ENCODE results near the gene SLC6A13. TPM values are rescaled to one million over a fixed set of nuclear protein-coding genes. Genes with fewer than 3 reads are reported as not detected.
"Not testable (repeated sequence)": the region's sequence is repeated elsewhere in the genome, so short reads cannot be mapped to it uniquely, and the experiment has no call there.

SLC6A13 gene
- not detected in 2 replicates for total RNA-seq (2014; rRNA removed; shearing (Covaris generic); ENCODE audit: low replicate concordance)

DNA sequence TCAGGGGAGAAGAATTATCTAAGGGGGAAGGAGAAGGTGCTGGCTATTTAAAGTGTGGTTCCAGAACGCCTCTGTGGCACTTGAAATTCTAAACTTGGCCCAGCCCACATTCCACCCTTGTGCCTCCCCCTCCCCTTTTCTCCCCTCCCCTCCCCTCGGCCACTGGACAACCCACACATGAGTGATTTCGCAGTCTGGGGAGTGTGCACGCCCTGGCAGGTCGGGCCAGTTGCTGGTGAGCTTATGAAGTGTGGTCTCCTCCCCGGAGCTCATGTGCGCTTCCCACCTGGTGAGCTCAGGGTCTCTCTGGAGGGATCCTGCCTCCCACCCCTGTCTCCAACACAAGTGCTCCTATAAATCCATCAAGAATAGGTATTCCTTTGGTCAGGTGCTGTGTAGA lies at the start of gene SLC6A13:
SLC6A13 (minus strand) TSS at position 20 of the 400 bp plus-strand sequence. CDS start 2,784 bp downstream, outside the sequence.
- in situ Hi-C loops (cut with HindIII; ENCODE audit: low pct_unique_long_range_greater_than_20kb, low sequenced_read_pairs), result no loop called here
- no peak for DNase-seq (ENCODE audit: low read depth)

DNA sequence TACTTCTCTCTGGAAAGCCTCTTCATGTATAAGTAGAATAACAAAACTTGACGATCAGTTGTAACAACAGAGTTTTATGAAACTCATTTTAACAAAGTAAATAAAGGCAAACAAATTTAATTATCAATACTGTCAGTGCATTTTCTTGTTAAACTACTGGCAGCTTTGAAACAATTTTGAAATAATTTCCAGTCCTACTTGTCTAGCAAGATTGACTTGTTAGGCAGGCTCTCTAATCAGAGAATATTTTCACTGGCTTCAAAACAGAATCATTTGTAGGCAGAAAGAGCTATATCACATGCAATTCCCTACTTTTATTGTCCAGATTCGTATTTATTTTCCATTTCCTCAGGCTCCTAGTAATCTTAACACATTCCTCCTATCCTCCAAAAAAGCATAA lies 45.9 kb upstream of the SLC6A13 start:
- DNase-seq (ENCODE audit: low read depth), result no peak
- in situ Hi-C loops (cut with HindIII; ENCODE audit: low pct_unique_long_range_greater_than_20kb, low sequenced_read_pairs), result no loop called here

DNA sequence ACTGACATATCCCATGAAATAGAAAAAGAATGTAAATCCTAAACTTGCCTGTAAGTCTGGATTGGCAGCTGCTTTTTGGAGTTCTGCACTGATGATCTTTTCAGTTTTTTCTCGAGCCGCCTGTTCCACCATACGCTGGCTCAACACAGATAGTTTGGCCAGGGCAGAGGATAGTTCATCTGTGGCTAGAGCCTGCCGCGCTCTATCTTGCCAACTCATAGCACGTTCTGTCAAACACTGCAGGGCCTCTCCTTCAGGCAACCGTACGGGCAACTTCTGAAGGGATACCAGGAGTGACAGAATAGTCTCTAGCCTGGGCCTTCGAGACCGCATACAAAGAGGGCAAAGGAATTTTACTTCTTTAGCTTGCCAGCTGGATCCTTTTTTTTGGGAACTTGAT lies 44.8 kb upstream of the SLC6A13 start:
- in situ Hi-C loops (cut with HindIII; ENCODE audit: low pct_unique_long_range_greater_than_20kb, low sequenced_read_pairs), result no loop called here
- DNase-seq (ENCODE audit: low read depth), result no peak

DNA sequence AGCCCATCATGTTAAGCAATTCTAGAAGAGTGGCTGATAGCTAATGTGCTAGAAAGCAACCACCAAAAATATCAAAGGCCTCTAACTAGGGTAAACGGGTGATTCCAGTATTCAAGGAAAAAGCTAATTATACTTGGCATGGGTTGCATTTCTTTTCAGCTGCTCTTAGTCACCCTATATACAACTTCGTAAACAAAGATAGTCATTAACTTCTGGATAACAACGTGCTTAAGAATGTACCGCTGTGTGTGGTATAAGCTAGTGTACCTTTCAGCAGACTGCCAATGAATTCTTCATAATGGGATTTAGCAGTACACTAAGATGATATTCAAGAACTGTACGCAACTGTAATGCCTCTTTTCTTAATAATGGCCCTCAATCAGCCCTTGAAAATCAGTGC lies 42.2 kb upstream of the SLC6A13 start:
- in situ Hi-C loops (cut with HindIII; ENCODE audit: low pct_unique_long_range_greater_than_20kb, low sequenced_read_pairs), result no loop called here
- DNase-seq (ENCODE audit: low read depth), result no peak

DNA sequence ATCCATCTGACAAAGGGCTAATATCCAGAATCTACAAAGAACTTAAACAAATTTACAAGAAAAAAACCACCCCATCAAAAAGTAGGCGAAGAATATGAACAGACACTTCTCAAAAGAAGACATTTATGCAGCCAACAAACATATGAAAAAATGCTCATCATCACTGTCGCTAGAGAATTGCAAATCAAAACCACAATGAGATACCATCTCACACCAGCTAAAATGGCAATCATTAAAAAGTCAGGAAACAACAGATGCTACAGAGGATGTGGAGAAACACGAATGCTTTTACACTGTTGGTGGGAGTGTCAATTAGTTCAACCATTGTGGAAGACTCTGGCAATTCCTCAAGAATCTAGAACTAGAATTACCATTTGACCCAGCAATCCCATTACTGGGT lies 40.1 kb upstream of the SLC6A13 start:
- in situ Hi-C loops (cut with HindIII; ENCODE audit: low pct_unique_long_range_greater_than_20kb, low sequenced_read_pairs), result not testable (repeated sequence)

DNA sequence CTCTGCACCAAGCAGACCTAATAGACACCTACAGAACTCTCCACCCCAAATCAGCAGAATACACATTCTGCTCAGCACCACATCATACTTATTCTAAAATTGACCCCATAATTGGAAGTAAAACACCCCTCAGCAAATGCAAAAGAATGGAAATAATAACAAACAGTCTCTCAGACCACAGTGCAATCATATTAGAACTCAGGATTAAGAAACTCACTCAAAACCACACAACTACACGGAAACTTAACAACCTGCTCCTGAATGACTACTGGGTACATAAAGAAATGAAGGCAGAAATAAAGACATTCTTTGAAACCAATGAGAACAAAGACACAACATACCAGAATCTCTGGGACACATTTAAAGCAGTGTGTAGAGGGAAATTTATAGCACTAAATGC lies 37.5 kb upstream of the SLC6A13 start:
- DNase-seq (ENCODE audit: low read depth); in situ Hi-C loops (cut with HindIII; ENCODE audit: low pct_unique_long_range_greater_than_20kb, low sequenced_read_pairs): not testable (repeated sequence)

More for the DNA sequence above, 40.1 kb upstream of the SLC6A13 start:
- not testable (repeated sequence) for DNase-seq (ENCODE audit: low read depth)

DNA sequence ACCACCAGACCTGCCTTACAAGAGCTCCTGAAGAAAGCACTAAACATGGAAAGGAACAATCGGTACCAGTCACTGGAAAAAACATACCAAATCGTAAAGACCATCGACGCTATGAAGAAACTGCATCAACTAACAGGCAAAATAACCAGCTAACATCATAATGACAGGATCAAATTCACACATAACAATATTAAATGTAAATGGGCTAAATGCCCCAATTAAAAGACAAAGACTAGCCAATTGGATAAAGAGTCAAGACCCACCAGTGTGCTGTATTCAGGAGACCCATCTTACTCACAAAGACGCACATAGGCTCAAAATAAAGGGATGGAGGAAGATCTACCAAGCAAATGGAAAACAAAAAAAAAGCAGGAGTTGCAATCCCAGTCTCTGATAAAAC lies 36.9 kb upstream of the SLC6A13 start:
- DNase-seq (ENCODE audit: low read depth); in situ Hi-C loops (cut with HindIII; ENCODE audit: low pct_unique_long_range_greater_than_20kb, low sequenced_read_pairs): not testable (repeated sequence)

DNA sequence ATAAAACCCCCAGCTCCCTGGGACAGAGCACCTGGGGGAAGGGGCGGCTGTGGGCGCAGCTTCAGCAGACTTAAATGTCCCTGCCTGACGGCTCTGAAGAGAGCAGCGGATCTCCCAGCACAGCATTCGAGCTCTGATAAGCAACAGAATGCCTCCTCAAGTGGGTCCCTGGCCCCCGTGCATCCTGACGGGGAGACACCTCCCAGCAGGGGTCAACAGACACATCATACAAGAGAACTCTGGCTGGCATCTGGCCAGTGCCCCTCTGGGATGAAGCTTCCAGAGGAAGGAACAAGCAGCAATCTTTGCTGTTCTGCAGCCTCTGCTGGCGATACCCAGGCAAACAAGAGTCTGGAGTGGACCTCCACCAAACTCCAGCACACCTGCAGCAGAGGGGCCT lies 35.4 kb upstream of the SLC6A13 start:
- DNase-seq (ENCODE audit: low read depth); in situ Hi-C loops (cut with HindIII; ENCODE audit: low pct_unique_long_range_greater_than_20kb, low sequenced_read_pairs): not testable (repeated sequence)

DNA sequence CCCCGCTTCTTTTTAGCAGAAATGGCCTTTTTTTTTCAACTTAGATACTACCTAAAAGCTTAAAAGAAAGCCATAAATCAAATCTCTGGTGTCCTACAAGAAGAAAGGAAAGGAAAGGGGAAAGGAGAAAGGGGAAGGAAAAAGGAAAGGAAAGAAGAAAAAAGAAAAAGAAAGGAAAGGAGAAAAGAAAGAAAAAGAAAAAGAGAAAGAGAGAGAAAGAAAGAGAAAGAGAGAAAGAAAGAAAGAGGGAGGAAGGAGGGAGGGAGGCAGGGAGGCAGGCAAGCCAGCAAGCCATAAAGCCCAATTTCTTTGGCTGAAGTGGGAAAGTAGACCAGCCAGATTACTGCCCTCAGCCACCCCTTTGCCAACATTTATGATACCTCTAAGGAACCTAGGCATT lies 32.5 kb upstream of the SLC6A13 start:
- in situ Hi-C loops (cut with HindIII; ENCODE audit: low pct_unique_long_range_greater_than_20kb, low sequenced_read_pairs), result no loop called here
- DNase-seq (ENCODE audit: low read depth), result no peak

DNA sequence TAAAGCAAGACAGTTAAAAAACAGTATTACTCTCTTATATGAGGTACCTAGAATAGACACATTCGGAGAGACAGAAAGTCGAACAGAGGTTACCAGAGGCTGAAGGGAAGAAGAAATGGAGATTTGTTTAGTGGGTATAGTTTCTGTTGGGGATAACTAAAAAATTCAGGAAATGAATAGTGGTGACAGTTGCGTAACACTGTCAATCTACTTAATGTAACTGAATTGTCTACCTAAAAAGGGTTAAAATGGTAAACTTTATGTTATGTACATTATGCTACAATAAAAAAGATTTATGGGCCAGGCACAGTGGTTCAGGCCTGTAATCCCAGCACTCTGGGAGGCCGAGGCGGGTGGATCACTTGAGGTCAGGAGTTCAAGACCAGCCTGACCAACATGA lies 30.6 kb upstream of the SLC6A13 start:
- in situ Hi-C loops (cut with HindIII; ENCODE audit: low pct_unique_long_range_greater_than_20kb, low sequenced_read_pairs), result no loop called here
- DNase-seq (ENCODE audit: low read depth), result no peak

DNA sequence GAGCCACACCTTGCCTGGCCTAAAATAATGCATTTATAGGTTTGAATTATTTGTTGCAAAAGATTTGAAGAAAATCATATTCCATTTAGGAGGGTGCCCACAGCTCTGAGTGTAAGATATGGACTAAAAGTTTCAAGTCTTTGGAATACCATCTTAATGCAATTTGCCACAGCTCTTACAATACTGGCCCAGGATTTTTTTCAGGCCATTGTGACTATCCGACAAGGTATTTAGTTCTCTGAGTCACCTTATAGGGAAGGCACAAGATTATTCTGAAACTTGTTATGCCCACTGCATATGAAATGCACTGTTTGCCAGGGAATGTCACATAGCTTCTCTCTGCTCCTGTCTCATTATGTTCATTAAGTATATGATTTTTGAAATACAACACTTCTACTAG lies 29.6 kb upstream of the SLC6A13 start:
- no peak for DNase-seq (ENCODE audit: low read depth)
- in situ Hi-C loops (cut with HindIII; ENCODE audit: low pct_unique_long_range_greater_than_20kb, low sequenced_read_pairs), result no loop called here

DNA sequence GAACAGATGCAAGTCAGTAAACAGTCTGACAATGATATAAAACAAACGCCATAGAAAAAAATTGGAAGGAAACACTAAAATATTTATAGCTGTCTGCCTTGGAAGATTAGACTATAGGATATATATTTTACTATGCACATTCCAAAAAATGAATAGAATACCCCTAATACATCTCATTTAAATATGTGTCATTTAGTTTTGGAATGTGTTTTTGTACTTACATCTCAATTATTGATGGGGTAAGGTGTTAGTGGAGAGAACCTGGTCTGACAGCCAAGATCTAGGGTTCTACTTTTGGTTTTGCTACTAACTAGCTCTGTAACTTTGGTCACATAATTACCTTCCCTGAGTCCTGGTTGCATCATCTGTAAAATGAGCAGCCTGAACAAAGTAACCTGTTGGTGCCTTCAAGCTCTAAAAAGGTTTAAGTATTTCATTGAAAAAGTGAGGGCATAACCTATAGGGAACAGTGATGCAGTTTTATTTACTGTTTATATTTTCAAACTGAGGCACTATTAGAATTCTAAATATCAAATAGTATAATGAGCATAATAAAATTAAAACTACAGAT lies 28.6 kb upstream of the SLC6A13 start:
- in situ Hi-C loops (cut with HindIII; ENCODE audit: low pct_unique_long_range_greater_than_20kb, low sequenced_read_pairs), result no loop called here
- DNase-seq (ENCODE audit: low read depth), result no peak

DNA sequence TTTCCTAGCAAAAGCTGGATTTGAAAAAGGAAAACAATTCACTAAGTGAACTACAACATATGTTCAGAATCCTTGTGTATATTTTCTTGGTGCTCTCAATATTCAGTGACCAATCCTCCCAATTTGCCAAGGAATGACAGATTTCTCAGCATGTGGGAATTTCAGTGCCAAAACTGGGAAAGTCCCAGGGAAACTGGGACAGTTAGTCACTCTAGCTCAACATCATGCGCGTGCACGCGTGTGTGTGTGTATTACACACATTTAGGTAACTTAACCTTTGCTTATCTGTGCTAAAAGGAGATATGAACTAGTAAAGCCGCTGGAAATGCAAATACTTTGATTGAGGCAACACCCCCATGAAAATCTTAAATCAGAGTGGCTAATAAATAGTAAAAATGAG lies 26.1 kb upstream of the SLC6A13 start:
- DNase-seq (ENCODE audit: low read depth), result no peak
- in situ Hi-C loops (cut with HindIII; ENCODE audit: low pct_unique_long_range_greater_than_20kb, low sequenced_read_pairs), result no loop called here

DNA sequence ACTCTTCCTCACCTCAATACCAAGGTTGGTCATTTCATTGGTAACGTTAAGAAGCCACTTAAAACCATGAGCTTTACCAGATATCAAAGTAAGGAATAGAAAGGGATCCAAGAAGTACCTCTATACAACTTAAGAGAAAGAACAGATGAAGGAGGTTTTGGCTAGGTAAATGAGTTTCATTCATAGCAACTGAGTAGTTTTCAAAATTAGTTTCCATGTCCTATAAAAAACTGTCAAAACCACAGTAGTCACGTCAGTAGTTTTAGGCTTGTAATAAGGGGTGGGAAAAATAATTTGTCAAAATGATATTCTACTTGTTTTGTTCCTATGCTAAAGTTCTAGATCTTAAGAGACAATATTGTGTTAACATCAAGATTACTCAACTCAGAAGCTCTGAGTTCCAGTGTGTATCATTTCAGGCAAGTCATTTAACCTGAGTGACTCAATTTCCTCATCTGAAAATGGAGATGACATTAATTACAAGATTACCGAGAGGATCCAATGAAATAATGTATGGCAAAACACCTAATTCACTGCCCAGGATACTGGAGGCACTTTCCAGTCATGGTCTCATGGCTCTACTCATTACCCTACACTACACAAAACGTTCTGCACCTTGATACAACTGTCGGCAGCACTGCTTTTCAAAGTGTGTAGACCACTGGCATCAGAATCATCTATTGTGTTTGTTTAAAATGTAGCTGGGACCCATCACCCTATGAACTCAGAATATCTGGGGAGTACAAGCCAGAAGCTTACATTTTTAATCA lies 24.1 kb upstream of the SLC6A13 start:
- DNase-seq (ENCODE audit: low read depth), result no peak
- in situ Hi-C loops (cut with HindIII; ENCODE audit: low pct_unique_long_range_greater_than_20kb, low sequenced_read_pairs), result no loop called here

DNA sequence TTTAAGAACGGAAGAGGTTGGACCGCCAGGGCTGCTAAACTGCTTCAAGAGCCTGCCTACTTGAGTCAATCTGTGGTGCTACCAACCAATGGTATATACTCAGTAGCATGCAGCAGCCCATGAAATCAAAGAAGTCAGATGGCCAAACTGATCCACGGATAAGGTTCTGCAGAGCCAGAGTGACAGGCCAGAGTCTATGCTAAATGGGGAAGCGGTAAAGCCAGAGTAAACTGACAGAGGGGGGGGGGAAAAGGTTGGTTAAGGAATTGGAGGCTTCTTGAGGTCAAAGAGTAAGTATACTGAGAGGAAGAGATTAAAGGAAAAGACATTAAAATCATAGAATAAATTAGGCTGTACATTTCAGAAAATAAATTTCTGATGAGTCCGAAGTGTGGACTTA lies 15.4 kb upstream of the SLC6A13 start:
- no peak for DNase-seq (ENCODE audit: low read depth)
- in situ Hi-C loops (cut with HindIII; ENCODE audit: low pct_unique_long_range_greater_than_20kb, low sequenced_read_pairs), result no loop called here

DNA sequence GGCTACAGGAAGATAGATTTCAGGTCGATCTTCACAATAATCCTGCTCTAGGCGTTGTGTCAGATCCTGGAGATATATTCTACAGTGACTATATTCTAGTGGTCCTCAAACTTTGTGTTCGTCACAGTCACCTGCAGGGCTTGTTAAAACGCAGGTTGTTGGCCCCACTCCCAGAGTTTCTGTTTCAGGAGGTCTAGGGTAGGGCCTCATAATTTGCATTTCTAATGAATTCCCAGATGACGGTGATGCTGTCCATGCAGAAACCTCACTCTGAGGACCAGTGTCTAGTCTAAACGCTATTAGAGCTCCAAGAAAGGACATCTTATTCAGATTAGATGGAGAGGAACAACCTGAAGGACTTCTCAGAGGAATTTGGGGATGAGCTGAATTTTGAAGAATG lies 13.2 kb upstream of the SLC6A13 start:
- DNase-seq (ENCODE audit: low read depth), result no peak
- in situ Hi-C loops (cut with HindIII; ENCODE audit: low pct_unique_long_range_greater_than_20kb, low sequenced_read_pairs), result no loop called here

DNA sequence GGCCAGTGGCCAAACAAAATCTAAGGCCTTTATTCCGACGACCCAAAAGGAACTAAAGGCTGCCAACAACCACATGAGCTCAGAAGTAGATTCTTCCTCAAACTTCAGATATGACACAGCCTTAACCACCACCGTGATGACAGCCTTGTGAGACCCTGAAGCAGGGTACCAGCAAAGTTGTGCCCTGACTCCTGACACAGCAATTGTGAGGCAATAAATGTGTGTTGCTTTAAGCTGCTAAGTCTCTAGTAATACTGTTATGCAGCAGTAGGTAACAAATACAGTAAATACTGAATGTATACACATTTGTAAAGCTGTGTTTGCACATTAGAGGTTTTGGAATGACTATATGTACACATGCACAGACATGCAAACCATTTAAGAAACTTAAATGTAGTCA lies 10.7 kb upstream of the SLC6A13 start:
- DNase-seq (ENCODE audit: low read depth), result no peak
- in situ Hi-C loops (cut with HindIII; ENCODE audit: low pct_unique_long_range_greater_than_20kb, low sequenced_read_pairs), result no loop called here

DNA sequence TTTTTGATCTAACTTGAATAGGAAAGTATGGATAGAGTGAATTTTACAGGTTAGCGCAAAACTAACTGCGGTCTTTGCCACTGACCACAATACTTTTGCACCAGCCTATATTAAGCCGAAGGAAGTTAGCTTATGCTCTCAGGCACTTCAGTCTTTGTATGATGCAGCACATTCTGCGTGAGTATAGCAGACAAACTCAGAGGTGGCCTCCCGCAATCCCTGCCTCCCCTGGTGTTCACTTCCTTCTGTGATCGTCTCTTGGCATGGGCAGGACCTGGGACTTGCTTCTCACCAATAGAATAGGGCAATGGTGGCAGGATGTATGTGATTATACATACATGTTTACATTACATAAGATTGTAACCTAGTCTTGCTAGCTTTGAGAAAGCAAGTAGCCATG lies 10.3 kb upstream of the SLC6A13 start:
- DNase-seq (ENCODE audit: low read depth), result no peak
- in situ Hi-C loops (cut with HindIII; ENCODE audit: low pct_unique_long_range_greater_than_20kb, low sequenced_read_pairs), result no loop called here

DNA sequence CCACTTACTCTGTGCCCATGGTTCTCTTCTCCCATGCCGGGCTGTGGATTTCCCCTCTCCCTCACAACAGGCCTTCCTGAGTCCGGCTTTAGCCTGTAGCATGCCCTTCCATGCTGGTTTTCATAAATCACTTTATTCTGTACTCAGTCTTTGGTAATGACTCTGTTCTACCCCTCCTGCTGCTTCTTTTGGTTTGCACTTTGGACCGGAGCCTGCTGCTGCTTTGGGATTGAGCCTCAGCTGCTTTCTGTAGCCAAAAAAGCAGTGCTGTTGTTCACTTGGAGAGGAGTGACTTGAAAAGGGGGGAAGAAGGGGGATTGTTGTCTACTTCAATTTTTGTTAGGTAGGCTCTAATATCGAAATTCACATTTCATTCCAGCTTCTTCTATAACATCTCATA lies 8.5 kb upstream of the SLC6A13 start:
- no peak for DNase-seq (ENCODE audit: low read depth)

DNA sequence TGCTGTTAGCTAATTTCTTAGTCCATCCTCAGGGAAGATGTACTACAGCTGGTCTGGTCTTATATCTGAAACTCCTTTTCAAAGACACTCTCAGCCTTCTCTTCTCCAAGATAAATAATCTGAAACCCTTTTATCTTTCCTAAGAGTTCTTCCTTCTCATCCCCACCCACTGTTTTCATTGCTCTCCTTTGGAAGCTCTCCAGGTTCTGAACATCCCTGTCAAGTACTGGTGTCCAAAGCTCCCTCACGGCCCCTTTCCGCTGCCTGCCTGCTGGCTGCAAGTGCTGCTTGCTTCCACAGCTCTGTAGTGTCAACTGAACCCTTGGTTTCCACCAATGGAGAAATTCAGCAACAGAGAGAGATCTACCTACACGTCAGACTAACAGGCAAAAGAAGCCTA lies 6.6 kb upstream of the SLC6A13 start:
- no peak for DNase-seq (ENCODE audit: low read depth)
- in situ Hi-C loops (cut with HindIII; ENCODE audit: low pct_unique_long_range_greater_than_20kb, low sequenced_read_pairs), result no loop called here

More for the DNA sequence above, 8.5 kb upstream of the SLC6A13 start:
- in situ Hi-C loops (cut with HindIII; ENCODE audit: low pct_unique_long_range_greater_than_20kb, low sequenced_read_pairs), result no loop called here

Data from Caki2 (cell line).